Left ventricle myocardium inferior (tissue), 1 donor: ENCODE results near the gene LTBP4. TPM values are rescaled to one million over a fixed set of nuclear protein-coding genes. Genes with fewer than 3 reads are reported as not detected.

Experiments
- DNase-seq: peaks from one replicate; pipeline ENCODE4 v3.0.0-alpha.2; 2020
- H3K27ac ChIP-seq: fragments of 200-600 bp; replicated peaks from 2 replicates; pipeline ENCODE4 v1.8.0; 2021
- H3K27me3 ChIP-seq: fragments of 200-600 bp; 2 replicates; pipeline ENCODE4 v1.8.0; 2021; ENCODE audit warnings: low read depth
- H3K36me3 ChIP-seq: fragments of 200-600 bp; 2 replicates; pipeline ENCODE4 v1.8.0; 2021
- H3K4me1 ChIP-seq: fragments of 200-600 bp; 2 replicates; pipeline ENCODE4 v1.8.0; 2021
- H3K4me3 ChIP-seq: fragments of 200-600 bp; 2 replicates; pipeline ENCODE4 v1.8.0; 2021; ENCODE audit warnings: mild to moderate bottlenecking, moderate library complexity
- H3K9me3 ChIP-seq: fragments of 200-600 bp; replicated peaks from 2 replicates; pipeline ENCODE4 v1.8.0; 2021
- CTCF ChIP-seq: fragments of 200-600 bp; IDR thresholded peaks from 2 replicates; pipeline ENCODE4 v1.8.0; 2021; ENCODE audit warnings: antibody characterized with exemption, mild to moderate bottlenecking, borderline replicate concordance
- intact Hi-C: fragments of 100-400 bp; cut with micrococcal nuclease; formaldehyde crosslinking; loops from one replicate; pipeline ENCODE4 v1.11.0; 2022
- total RNA-seq: library from RNA; stranded (reverse); fragmentation: NEBNext Ultra II Directional; extraction: Animal tissue kit (Norgen Biotek cat#: 25700); gene quantifications from one replicate; pipeline ENCODE4 v1.2.1, GENCODE V29; 2021
- donor health status: DM: no; HTN: yes; CAD: no; lungs with severe emphysema.

The LTBP4 gene
- total RNA-seq, 1 donor from 2014 or later = 260 TPM

- TF ChIP-seq CTCF = no peak
- H3K27me3 ChIP-seq = peaks cover 34% of the 10 kb centered on the region
- peaks cover 79% of the 10 kb centered on the region for H3K4me1 ChIP-seq
- no peaks in the 10 kb centered on the region for H3K36me3 ChIP-seq
- intact Hi-C loops = loop anchor here (5.0 kb wide), 1 partner anchor 73 kb away; no protein-coding TSS in a partner anchor
- H3K4me3 ChIP-seq = peak overlapping the region; percentile 85
- peak; percentile 60 for DNase-seq
- H3K27ac ChIP-seq = peak overlapping the region; percentile 93
- no peaks in the 10 kb centered on the region for H3K9me3 ChIP-seq
Observed at GRCh38 chr19:40599902-40600569, 1.1 kb upstream of the LTBP4 start.

DNA sequence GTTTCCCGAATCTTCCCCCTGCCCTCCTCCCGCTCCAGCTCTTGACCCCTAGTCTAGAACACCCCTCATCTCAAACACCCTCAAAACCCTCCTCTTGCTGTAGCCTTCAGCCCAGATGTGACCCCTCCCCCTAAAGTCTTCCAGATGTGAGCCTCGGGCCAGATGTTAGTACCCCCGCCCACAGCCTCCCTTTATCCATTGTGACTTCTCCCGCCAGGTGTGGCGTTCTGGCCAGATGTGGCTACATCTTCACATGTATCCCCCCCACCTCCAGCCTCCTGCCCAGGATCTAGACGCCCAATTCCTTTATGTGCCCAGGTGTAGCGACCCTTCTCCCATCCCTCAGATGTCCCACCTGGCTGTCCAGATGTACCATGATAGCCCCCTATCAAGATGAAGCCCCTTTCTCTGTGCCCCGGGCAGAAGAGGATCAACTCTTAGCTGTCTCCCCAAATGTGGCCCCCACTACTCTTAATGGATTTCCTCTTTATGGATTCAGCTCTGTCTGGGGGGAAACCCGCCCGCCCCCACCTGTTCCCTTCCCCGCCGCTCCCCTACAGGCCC, 517 bp upstream of the LTBP4 start:
- Histone ChIP-seq H3K9me3 (no peaks in the 10 kb centered on the region), H3K4me1 (peaks cover 85% of the 10 kb centered on the region), H3K27ac (peak overlapping the region; percentile 93), H3K27me3 (peaks cover 28% of the 10 kb centered on the region), H3K36me3 (no peaks in the 10 kb centered on the region), H3K4me3 (peak overlapping the region; percentile 85)
- no peak for DNase-seq
- TF ChIP-seq CTCF = no peak
- intact Hi-C loops = no loop called here

DNA sequence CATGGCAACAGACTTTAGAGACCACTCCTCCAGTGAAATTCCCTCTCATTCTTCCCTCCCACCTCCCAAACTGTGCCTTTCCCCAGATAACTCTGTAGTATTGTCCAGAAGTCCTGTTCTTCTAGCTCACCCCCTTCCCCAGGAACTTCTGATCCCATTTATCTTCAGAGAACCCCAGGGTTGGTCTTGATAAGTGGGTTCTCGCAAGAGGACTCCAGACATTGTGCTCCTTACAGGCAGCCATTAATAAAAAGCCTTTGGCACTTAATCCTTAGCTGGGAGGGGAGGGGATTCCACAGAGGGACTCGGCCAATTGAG, 1.9 kb downstream of the LTBP4 start:
- H3K27ac ChIP-seq = peak overlapping the region; percentile 93
- peaks cover 91% of the 10 kb centered on the region for H3K4me1 ChIP-seq
- peaks cover 5% of the 10 kb centered on the region for H3K27me3 ChIP-seq
- peak overlapping the region; percentile 85 for H3K4me3 ChIP-seq
- intact Hi-C loops = no loop called here
- H3K9me3 ChIP-seq = no peaks in the 10 kb centered on the region
- H3K36me3 ChIP-seq = no peaks in the 10 kb centered on the region
- DNase-seq = no peak
- TF ChIP-seq CTCF = no peak

DNA sequence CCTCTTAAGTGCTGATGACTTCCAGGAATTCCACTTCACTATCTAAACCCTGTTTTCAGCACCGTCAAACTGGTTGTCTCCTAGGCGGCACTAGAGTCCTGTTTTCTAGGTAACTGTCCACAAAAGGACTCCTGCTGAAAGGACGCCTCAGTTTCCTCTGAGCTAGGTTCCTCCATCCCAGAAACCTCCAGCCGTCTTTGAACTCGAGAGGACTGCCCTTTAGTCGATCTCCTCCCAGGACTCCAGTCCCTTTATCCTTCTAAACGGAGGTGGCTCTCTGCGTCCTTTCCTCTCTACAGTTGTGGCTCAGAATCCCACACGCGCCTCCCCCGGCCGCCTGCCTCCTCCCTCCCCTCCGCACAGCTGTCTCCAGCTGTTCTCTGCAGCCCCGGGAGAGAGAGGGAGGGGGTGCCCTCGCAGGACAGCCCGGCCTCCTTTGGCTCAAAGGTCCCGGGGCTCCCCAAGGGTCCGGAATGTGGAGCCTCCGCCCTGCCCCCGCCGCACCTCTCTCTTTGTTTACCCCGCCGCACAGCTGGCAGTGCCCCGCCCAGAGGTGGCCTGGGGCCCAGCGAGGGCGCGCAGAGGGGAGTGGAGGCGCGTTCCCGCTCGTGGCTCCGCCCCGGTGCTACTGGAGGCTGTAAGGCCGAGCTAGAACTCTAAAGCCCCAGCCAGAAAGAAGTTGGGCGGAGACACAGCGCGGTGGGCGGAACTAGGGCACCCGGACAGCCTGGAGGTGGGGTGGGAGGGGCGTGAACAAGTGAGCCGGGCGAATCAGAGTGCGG, 2.4 kb downstream of the LTBP4 start:
- DNase-seq = peak; percentile 98
- Histone ChIP-seq H3K27me3 (no peaks in the 10 kb centered on the region), H3K4me3 (peak overlapping the region; percentile 85), H3K4me1 (peaks cover 89% of the 10 kb centered on the region), H3K27ac (peak overlapping the region; percentile 93), H3K36me3 (no peaks in the 10 kb centered on the region), H3K9me3 (no peaks in the 10 kb centered on the region)
- TF ChIP-seq CTCF = no peak
- intact Hi-C loops = no loop called here

DNA sequence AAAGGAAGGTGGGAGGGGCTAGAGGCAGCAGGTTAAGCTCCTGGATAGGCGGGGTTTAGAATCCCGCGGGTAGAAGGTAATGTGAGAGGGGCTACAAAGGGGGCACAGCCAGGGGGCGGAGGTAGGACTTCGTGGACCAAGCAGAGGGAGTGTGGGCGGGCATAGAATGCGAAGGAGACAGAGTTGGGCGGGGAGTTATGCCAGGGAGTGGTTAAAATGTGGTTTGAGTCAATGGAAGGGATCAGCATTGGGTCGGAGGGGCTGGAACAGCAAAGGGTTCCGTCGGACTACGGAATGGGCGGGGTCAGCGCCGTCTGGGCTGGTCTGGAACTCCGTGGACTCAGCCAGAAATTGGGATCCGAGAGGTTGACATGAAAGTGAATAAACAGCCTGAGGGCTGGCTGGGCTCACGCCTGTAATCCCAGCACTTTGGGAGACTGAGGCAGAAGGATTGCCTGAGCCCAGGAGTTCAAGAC, 3.0 kb downstream of the LTBP4 start:
- no peaks in the 10 kb centered on the region for H3K27me3 ChIP-seq
- no peaks in the 10 kb centered on the region for H3K36me3 ChIP-seq
- peak; percentile 12 for TF ChIP-seq CTCF
- no peak for DNase-seq
- H3K27ac ChIP-seq = peak overlapping the region; percentile 93
- H3K4me3 ChIP-seq = peak overlapping the region; percentile 85
- H3K4me1 ChIP-seq = peaks cover 86% of the 10 kb centered on the region
- no peaks in the 10 kb centered on the region for H3K9me3 ChIP-seq
- intact Hi-C loops = no loop called here
